Panc1 (cell line): ENCODE data around the gene RCBTB2. TPM values are rescaled to one million over a fixed set of nuclear protein-coding genes. Genes with fewer than 3 reads are reported as not detected.

Source experiments
- ATAC-seq: fragments of 200-7000 bp; cut with Tn5 transposase; 2 replicates; pipeline ENCODE4 v1.9.1; 2020; ENCODE audit warnings: mild to moderate bottlenecking, moderate library complexity
- BruUV-seq: library from RNA; stranded (reverse); fragments of 400-500 nt; replicated peaks from 2 replicates; lab custom pipeline; 2021; lab: Mats Ljungman, UMichigan
- CTCF ChIA-PET: fragments of 300-600 bp; sonication (Branson Sonifier 250); formaldehyde crosslinking; loops from one replicate; lab custom pipeline; 2022; ENCODE audit warnings: antibody characterized with exemption; lab: Charles Lee
- POLR2A ChIA-PET: fragments of 300-600 bp; sonication (Branson Sonifier 250); formaldehyde crosslinking; loops from one replicate; lab custom pipeline; 2022; ENCODE audit warnings: antibody characterized with exemption; lab: Charles Lee
- DNase-seq: peaks from one replicate; pipeline ENCODE4 v3.0.0-alpha.2; 2010; ENCODE audit warnings: low read depth, low spot score
- H3K27ac ChIP-seq: 2 replicates; pipeline ENCODE4 v1.5.1; 2011; ENCODE audit warnings: mild to moderate bottlenecking, low read length, inconsistent platforms
- H3K27me3 ChIP-seq: fragments of 200-500 bp; sonication (Bioruptor generic); 2 replicates; pipeline ENCODE4 v1.6.0; 2014; ENCODE audit warnings: low read length, inconsistent platforms; ENCODE audit not compliant: control insufficient read depth, insufficient read depth
- H3K36me3 ChIP-seq: fragments of 200-500 bp; sonication (Bioruptor generic); 2 replicates; pipeline ENCODE4 v1.5.1; 2014; ENCODE audit warnings: inconsistent platforms, mild to moderate bottlenecking, low read length, moderate library complexity; ENCODE audit not compliant: control insufficient read depth, insufficient read depth
- H3K4me1 ChIP-seq: 2 replicates; pipeline ENCODE4 v1.5.1; 2011; ENCODE audit warnings: inconsistent platforms, mild to moderate bottlenecking, low read length, moderate library complexity; ENCODE audit not compliant: control insufficient read depth, insufficient read depth
- H3K4me3 ChIP-seq, 2 experiments: 2 replicates each; pipeline ENCODE4 v1.5.1; 2011 to 2012; ENCODE audit warnings: low read depth in 2 of 2, low read length in 2 of 2, mild to moderate bottlenecking in 2 of 2, inconsistent platforms in 1 of 2, moderate library complexity in 1 of 2
- H3K9me3 ChIP-seq: fragments of 200-500 bp; sonication (Bioruptor generic); 2 replicates; pipeline ENCODE4 v1.5.1; 2014; ENCODE audit warnings: low read depth, mild to moderate bottlenecking, inconsistent platforms, low read length, moderate library complexity; ENCODE audit not compliant: control insufficient read depth, insufficient read depth
- POLR2AphosphoS5 ChIP-seq: IDR thresholded peaks from 2 replicates; pipeline ENCODE4 v1.6.1; 2012; ENCODE audit warnings: mild to moderate bottlenecking, low read depth, low read length, moderate library complexity
- SIN3A ChIP-seq: IDR thresholded peaks from 2 replicates; pipeline ENCODE4 v1.6.1; 2012; ENCODE audit warnings: low read depth, mild to moderate bottlenecking, low read length, moderate library complexity, borderline replicate concordance; ENCODE audit not compliant: insufficient read depth
- TCF7L2 ChIP-seq: IDR thresholded peaks from 2 replicates; pipeline ENCODE4 v1.6.1; 2011; ENCODE audit warnings: mild to moderate bottlenecking, low read depth, low read length, inconsistent platforms
- in situ Hi-C: cut with HindIII; loops from 2 replicates; pipeline ENCODE4 v1.10.0; 2016; ENCODE audit warnings: low sequenced_read_pairs, low pct_unique_long_range_greater_than_20kb
- intact Hi-C: fragments of 100-400 bp; cut with micrococcal nuclease; formaldehyde crosslinking; loops from one replicate; pipeline ENCODE4 v1.10.0; 2022; ENCODE audit not compliant: unreplicated experiment
- total RNA-seq: library from RNA; stranded (reverse); gene quantifications from one replicate; pipeline ENCODE4 v1.2.1, GENCODE V29; 2021; ENCODE audit not compliant: unreplicated experiment
- TF ChIP-seq, protein P1 (sequence below), 2 experiments: IDR thresholded peaks; 2 replicates each; pipeline ENCODE4 v1.6.1; 2011 to 2012; ENCODE audit warnings: low read depth in 2 of 2, control low read depth in 1 of 2, low read length in 1 of 2, mild to moderate bottlenecking in 1 of 2, moderate library complexity in 1 of 2; ENCODE audit not compliant: insufficient read depth in 1 of 2
- TF ChIP-seq, protein P2 (sequence below): fragments of 450-650 bp; IDR thresholded peaks from 2 replicates; pipeline ENCODE4 v1.5.1; 2017; ENCODE audit warnings: mild to moderate bottlenecking

RCBTB2 gene
- total RNA-seq, 1 experiment from 2014 or later = 4.4 TPM

DNA sequence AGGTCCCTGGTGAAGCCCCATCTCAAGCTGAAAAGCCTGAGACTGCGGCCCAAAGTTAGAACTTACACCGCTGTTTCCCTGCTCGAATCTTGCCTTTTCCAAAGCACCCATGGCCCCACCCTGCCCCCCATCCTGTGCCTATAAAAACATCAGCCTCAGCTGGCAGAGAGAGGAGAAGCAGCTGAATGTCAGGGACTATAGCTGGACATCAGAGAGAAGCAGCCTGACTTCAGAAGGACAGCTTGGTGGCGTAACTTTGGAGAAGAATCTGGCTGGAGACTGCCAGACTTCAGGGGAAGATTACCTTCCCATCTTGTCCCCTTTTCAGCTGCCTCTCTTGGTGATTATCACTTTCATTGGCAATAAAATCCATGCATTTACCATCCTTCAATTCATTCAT, 9.3 kb upstream of the RCBTB2 start:
- H3K9me3 ChIP-seq = no peaks in the 10 kb centered on the region
- no peak for DNase-seq
- TF ChIP-seq TCF7L2 (no peak), SIN3A (no peak), POLR2AphosphoS5 (no peak)
- TF ChIP-seq, protein P1, sequence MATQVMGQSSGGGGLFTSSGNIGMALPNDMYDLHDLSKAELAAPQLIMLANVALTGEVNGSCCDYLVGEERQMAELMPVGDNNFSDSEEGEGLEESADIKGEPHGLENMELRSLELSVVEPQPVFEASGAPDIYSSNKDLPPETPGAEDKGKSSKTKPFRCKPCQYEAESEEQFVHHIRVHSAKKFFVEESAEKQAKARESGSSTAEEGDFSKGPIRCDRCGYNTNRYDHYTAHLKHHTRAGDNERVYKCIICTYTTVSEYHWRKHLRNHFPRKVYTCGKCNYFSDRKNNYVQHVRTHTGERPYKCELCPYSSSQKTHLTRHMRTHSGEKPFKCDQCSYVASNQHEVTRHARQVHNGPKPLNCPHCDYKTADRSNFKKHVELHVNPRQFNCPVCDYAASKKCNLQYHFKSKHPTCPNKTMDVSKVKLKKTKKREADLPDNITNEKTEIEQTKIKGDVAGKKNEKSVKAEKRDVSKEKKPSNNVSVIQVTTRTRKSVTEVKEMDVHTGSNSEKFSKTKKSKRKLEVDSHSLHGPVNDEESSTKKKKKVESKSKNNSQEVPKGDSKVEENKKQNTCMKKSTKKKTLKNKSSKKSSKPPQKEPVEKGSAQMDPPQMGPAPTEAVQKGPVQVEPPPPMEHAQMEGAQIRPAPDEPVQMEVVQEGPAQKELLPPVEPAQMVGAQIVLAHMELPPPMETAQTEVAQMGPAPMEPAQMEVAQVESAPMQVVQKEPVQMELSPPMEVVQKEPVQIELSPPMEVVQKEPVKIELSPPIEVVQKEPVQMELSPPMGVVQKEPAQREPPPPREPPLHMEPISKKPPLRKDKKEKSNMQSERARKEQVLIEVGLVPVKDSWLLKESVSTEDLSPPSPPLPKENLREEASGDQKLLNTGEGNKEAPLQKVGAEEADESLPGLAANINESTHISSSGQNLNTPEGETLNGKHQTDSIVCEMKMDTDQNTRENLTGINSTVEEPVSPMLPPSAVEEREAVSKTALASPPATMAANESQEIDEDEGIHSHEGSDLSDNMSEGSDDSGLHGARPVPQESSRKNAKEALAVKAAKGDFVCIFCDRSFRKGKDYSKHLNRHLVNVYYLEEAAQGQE (IDR thresholded peaks at IDR 0.05; ENCODE audit: insufficient read depth in 1 of 2, low read depth in 2 of 2, low read length in 1 of 2) = no peak
- TF ChIP-seq, protein P2, sequence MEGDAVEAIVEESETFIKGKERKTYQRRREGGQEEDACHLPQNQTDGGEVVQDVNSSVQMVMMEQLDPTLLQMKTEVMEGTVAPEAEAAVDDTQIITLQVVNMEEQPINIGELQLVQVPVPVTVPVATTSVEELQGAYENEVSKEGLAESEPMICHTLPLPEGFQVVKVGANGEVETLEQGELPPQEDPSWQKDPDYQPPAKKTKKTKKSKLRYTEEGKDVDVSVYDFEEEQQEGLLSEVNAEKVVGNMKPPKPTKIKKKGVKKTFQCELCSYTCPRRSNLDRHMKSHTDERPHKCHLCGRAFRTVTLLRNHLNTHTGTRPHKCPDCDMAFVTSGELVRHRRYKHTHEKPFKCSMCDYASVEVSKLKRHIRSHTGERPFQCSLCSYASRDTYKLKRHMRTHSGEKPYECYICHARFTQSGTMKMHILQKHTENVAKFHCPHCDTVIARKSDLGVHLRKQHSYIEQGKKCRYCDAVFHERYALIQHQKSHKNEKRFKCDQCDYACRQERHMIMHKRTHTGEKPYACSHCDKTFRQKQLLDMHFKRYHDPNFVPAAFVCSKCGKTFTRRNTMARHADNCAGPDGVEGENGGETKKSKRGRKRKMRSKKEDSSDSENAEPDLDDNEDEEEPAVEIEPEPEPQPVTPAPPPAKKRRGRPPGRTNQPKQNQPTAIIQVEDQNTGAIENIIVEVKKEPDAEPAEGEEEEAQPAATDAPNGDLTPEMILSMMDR = no peak
- no TSS peak for BruUV-seq
- H3K36me3 ChIP-seq = no peaks in the 10 kb centered on the region
- POLR2A ChIA-PET = no interaction called here
- no peaks in the 10 kb centered on the region for H3K27me3 ChIP-seq
- in situ Hi-C loops (no loop called here), intact Hi-C loops (no loop called here)
- no peak overlapping the region for H3K4me3 ChIP-seq
- CTCF ChIA-PET = interaction anchor here (0.6 kb wide), 1 partner anchor 10 kb away, joined by 3 read pairs; no protein-coding TSS in a partner anchor
- no peaks in the 10 kb centered on the region for H3K4me1 ChIP-seq
- H3K27ac ChIP-seq = no peak overlapping the region
- no peak for ATAC-seq

DNA sequence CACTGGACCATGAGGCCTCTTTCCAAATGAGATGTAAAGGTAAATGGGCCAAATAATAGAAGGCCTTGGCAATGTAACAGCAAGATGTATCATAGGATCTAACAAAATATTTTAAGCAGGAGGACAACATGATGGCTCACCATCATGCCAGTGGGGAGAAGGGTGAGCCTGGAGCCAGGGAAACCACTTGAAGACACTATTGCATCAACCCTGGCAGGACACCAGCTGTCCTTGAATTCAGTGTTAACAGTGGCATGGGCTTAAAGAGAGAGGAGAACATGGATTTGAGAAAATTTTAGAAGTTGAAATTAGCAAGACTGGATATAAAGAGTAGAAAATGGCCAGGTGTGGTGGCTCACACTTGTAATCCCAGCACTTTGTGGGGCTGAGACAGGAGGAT, 6.7 kb upstream of the RCBTB2 start:
- BruUV-seq = no TSS peak
- H3K27ac ChIP-seq = no peak overlapping the region
- H3K4me3 ChIP-seq = no peak overlapping the region
- in situ Hi-C loops (no loop called here), intact Hi-C loops (no loop called here)
- no peaks in the 10 kb centered on the region for H3K4me1 ChIP-seq
- no peak for TF ChIP-seq TCF7L2
- no peak for TF ChIP-seq SIN3A
- TF ChIP-seq, protein P2 = no peak
- no peak for TF ChIP-seq POLR2AphosphoS5
- TF ChIP-seq, protein P1 (IDR thresholded peaks at IDR 0.05; ENCODE audit: insufficient read depth in 1 of 2, low read depth in 2 of 2, low read length in 1 of 2) = no peak
- no peaks in the 10 kb centered on the region for H3K27me3 ChIP-seq
- no peak for ATAC-seq
- H3K36me3 ChIP-seq = no peaks in the 10 kb centered on the region
- H3K9me3 ChIP-seq = no peaks in the 10 kb centered on the region
- CTCF ChIA-PET = no interaction called here
- DNase-seq = no peak
- POLR2A ChIA-PET = no interaction called here
